SK-N-SH treated with all-trans-retinoic acid at 6 μM for 48 hours (cell line): Measurements from ENCODE around the gene CDH20.

Experiments used
- ATAC-seq: fragments of 200-7000 bp; cut with Tn5 transposase; 3 replicates; pipeline ENCODE4 v1.9.1; 2020; ENCODE audit warnings: mild to moderate bottlenecking, moderate library complexity
- ARNTL ChIP-seq: fragments of 450-650 bp; formaldehyde crosslinking; IDR thresholded peaks from 2 replicates; pipeline ENCODE4 v1.5.0; 2020; ENCODE audit warnings: low read depth, mild to moderate bottlenecking, moderate library complexity, borderline replicate concordance
- BACH2 ChIP-seq: fragments of 250-450 bp; sonication (Bioruptor Pico); IDR thresholded peaks from 2 replicates; pipeline ENCODE4 v1.9.0; 2021; ENCODE audit warnings: mild to moderate bottlenecking, borderline replicate concordance
- CSDC2 ChIP-seq: fragments of 250-450 bp; sonication (Bioruptor Pico); IDR thresholded peaks from 2 replicates; pipeline ENCODE4 v1.5.0; 2020; ENCODE audit warnings: mild to moderate bottlenecking, moderate library complexity
- ESRRG ChIP-seq: fragments of 250-450 bp; sonication (Bioruptor Pico); IDR thresholded peaks from 2 replicates; pipeline ENCODE4 v1.6.1; 2021; ENCODE audit warnings: mild to moderate bottlenecking
- GLIS3 ChIP-seq: fragments of 250-450 bp; sonication (Bioruptor Pico); IDR thresholded peaks from 2 replicates; pipeline ENCODE4 v1.5.0; 2020; ENCODE audit warnings: mild to moderate bottlenecking, moderate library complexity
- OSR1 ChIP-seq: fragments of 250-450 bp; sonication (Bioruptor Pico); IDR thresholded peaks from 2 replicates; pipeline ENCODE4 v1.8.0; 2022; ENCODE audit warnings: moderate library complexity, mild to moderate bottlenecking, inconsistent platforms
- PPARA ChIP-seq: fragments of 250-450 bp; sonication (Bioruptor Pico); IDR thresholded peaks from 2 replicates; pipeline ENCODE4 v1.5.0; 2020; ENCODE audit warnings: mild to moderate bottlenecking, borderline replicate concordance
- RARB ChIP-seq: fragments of 250-450 bp; sonication (Bioruptor Pico); IDR thresholded peaks from 2 replicates; pipeline ENCODE4 v1.8.0; 2021; ENCODE audit warnings: mild to moderate bottlenecking, moderate library complexity
- SNAI2 ChIP-seq: fragments of 250-450 bp; sonication (Bioruptor Pico); IDR thresholded peaks from 2 replicates; pipeline ENCODE4 v1.5.0; 2020; ENCODE audit warnings: mild to moderate bottlenecking, moderate library complexity
- TCF4 ChIP-seq: fragments of 250-450 bp; sonication (Bioruptor Pico); IDR thresholded peaks from 2 replicates; pipeline ENCODE4 v1.8.0; 2021; ENCODE audit warnings: mild to moderate bottlenecking, moderate library complexity, borderline replicate concordance
- TOX ChIP-seq: fragments of 250-450 bp; sonication (Bioruptor Pico); IDR thresholded peaks from 2 replicates; pipeline ENCODE4 v1.8.0; 2021; ENCODE audit warnings: mild to moderate bottlenecking, moderate library complexity, borderline replicate concordance
- ZC3H10 ChIP-seq: fragments of 250-450 bp; sonication (Bioruptor Pico); IDR thresholded peaks from 2 replicates; pipeline ENCODE4 v1.5.1; 2021; ENCODE audit warnings: mild to moderate bottlenecking, moderate library complexity
- ZFP3 ChIP-seq: fragments of 250-450 bp; sonication (Bioruptor Pico); IDR thresholded peaks from 2 replicates; pipeline ENCODE4 v1.5.0; 2020; ENCODE audit warnings: mild to moderate bottlenecking, moderate library complexity
- ZFP30 ChIP-seq: fragments of 450-650 bp; formaldehyde crosslinking; IDR thresholded peaks from 2 replicates; pipeline ENCODE4 v1.5.0; 2022; ENCODE audit warnings: mild to moderate bottlenecking, moderate library complexity
- ZNF565 ChIP-seq: fragments of 450-650 bp; formaldehyde crosslinking; conservative IDR thresholded peaks from 2 replicates; pipeline ENCODE4 v1.5.0; 2020; ENCODE audit warnings: low read depth, mild to moderate bottlenecking, moderate library complexity
- ZNF70 ChIP-seq: fragments of 450-650 bp; formaldehyde crosslinking; IDR thresholded peaks from 2 replicates; pipeline ENCODE4 v1.5.0; 2020; ENCODE audit warnings: mild to moderate bottlenecking, moderate library complexity
- ZNF8 ChIP-seq: fragments of 450-650 bp; formaldehyde crosslinking; IDR thresholded peaks from 2 replicates; pipeline ENCODE4 v1.5.0; 2020; ENCODE audit warnings: mild to moderate bottlenecking, moderate library complexity
- TF ChIP-seq, protein P1 (sequence below): fragments of 250-450 bp; sonication (Bioruptor Pico); IDR thresholded peaks from 2 replicates; pipeline ENCODE4 v1.5.1; 2020; ENCODE audit warnings: low read depth, mild to moderate bottlenecking, moderate library complexity
- TF ChIP-seq, protein P2 (sequence below): fragments of 250-450 bp; sonication (Bioruptor Pico); IDR thresholded peaks from 2 replicates; pipeline ENCODE4 v1.5.1; 2021; ENCODE audit warnings: mild to moderate bottlenecking, moderate library complexity
- TF ChIP-seq, protein P3 (sequence below): fragments of 250-450 bp; sonication (Bioruptor Pico); IDR thresholded peaks from 2 replicates; pipeline ENCODE4 v1.8.0; 2020; ENCODE audit warnings: mild to moderate bottlenecking, moderate library complexity, borderline replicate concordance
- TF ChIP-seq, protein P4 (sequence below): fragments of 250-450 bp; sonication (Bioruptor Pico); IDR thresholded peaks from 2 replicates; pipeline ENCODE4 v1.8.0; 2021; ENCODE audit warnings: low read depth, mild to moderate bottlenecking, moderate library complexity, borderline replicate concordance

Gene CDH20

DNA sequence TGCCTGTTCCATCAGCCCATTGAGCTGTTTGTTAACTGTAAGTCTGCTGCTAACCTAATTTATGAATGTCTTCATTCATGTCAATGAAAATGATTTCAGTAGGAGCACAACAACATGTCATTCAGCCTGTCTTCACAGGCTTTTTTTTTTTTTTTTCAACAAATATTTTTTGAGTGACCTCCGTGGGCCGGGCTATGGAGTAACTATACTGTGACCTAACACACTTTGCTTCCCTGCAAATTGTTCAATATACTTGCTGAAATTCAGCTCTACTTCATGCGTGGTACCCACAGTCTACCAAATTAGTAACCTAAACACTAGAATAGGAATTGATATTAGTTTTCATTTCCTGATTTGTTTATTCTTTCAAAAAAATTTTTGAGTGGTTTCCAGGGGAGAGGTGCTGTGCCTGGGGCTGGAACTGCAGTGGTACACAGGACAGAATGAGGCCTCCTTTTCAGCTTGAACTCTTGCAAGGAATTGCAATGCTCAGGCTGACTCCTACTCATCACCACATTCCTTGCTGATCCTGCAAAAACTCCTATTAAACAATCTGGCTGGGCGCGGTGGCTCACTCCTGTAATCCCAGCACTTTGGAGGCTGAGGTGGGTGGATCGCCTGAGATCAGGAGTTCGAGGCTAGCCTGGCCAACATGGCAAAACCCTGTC, 87.1 kb downstream of the CDH20 start:
- no peak for ATAC-seq
- TF ChIP-seq TOX (no peak), PPARA (CRISPR knock-in tag) (no peak), ZNF70 (CRISPR knock-in tag) (no peak), TCF4 (no peak), ZNF8 (CRISPR knock-in tag) (no peak), GLIS3 (CRISPR knock-in tag) (no peak), ZFP3 (CRISPR knock-in tag) (no peak), CSDC2 (CRISPR knock-in tag) (no peak), SNAI2 (no peak), ZFP30 (CRISPR knock-in tag) (no peak), ZC3H10 (CRISPR knock-in tag) (no peak), BACH2 (CRISPR knock-in tag) (no peak)
- TF ChIP-seq, protein P1, sequence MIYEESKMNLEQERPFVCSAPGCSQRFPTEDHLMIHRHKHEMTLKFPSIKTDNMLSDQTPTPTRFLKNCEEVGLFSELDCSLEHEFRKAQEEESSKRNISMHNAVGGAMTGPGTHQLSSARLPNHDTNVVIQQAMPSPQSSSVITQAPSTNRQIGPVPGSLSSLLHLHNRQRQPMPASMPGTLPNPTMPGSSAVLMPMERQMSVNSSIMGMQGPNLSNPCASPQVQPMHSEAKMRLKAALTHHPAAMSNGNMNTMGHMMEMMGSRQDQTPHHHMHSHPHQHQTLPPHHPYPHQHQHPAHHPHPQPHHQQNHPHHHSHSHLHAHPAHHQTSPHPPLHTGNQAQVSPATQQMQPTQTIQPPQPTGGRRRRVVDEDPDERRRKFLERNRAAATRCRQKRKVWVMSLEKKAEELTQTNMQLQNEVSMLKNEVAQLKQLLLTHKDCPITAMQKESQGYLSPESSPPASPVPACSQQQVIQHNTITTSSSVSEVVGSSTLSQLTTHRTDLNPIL = no peak
- TF ChIP-seq, all 23 proteins: peak for 0

DNA sequence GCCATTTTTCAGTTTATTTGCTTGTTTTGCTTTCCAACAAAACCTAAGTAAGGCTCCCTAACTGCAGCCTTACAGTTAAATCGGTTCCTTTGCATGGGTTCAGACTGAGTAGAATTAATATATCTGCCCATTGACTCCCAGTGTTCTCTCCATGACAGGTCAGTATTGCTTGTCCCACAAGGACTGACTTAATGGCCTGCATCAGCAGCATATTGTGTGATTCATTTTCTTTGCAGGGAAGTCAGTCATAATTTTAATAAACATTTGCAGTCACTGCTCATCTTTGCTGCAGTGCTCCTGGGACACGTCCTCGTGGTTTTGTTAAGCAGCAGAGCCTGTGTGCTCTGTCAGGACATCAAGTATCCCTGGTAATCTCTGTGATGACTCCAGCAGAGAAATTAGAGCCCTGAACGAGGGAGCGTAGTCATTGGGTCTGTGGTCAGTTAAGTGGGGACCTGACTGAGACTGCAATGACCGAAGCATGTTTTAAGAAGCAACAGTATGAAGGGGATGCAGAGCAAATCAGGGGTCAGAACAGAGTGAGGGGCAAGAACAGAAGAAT, 93.3 kb downstream of the CDH20 start:
- ATAC-seq = no peak; the same call in 2 of the 3 replicates

DNA sequence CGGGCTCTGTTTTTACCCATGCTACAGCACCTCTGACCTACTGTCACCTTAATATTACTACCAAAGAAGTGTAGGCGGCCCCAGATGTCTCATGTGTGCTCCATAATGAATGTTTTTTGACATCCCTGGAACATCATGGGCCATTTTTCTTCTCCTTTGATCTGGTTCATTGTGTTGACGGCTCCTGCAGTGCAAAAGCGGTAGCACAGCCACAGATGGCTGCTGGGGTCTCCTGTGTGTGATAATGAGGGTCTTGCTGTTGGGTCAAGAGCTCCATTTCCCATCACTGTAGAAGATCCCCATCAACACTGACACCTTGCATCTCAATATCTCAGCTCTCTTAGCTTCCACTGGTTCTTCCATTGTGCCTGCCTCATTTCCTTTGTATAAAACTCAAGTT, 95.0 kb downstream of the CDH20 start:
- ATAC-seq = no peak
- TF ChIP-seq ZNF565 (CRISPR knock-in tag) (no peak), BACH2 (CRISPR knock-in tag) (no peak), ESRRG (CRISPR knock-in tag) (no peak), OSR1 (no peak), SNAI2 (no peak)
- TF ChIP-seq, protein P2, sequence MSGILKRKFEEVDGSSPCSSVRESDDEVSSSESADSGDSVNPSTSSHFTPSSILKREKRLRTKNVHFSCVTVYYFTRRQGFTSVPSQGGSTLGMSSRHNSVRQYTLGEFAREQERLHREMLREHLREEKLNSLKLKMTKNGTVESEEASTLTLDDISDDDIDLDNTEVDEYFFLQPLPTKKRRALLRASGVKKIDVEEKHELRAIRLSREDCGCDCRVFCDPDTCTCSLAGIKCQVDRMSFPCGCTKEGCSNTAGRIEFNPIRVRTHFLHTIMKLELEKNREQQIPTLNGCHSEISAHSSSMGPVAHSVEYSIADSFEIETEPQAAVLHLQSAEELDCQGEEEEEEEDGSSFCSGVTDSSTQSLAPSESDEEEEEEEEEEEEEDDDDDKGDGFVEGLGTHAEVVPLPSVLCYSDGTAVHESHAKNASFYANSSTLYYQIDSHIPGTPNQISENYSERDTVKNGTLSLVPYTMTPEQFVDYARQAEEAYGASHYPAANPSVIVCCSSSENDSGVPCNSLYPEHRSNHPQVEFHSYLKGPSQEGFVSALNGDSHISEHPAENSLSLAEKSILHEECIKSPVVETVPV = no peak
- TF ChIP-seq, all 23 proteins: peak for 0

More for the DNA sequence above, 93.3 kb downstream of the CDH20 start:
- no peak for TF ChIP-seq TOX

DNA sequence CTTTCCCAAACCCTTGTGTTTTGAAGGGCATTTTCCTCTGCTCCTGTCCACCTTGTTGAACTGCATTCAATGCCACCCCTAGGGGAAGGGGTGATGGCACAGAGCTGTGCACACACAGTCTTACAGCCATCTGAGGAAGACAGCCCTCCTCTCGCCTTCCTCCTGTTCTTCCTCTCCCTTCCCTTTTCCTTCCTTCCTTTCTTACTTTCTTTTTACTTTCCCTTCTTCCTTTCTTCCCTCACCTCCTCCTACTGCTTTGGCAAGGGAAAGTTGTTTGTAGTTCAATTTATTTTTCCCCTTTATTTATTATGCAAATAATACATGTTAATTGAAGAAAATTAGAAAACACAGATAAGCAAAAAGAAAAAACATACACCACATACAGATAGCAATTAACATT, 99.4 kb downstream of the CDH20 start:
- no peak for ATAC-seq
- TF ChIP-seq ZFP3 (CRISPR knock-in tag) = no peak
- no peak for TF ChIP-seq PPARA (CRISPR knock-in tag)
- no peak for TF ChIP-seq ZFP30 (CRISPR knock-in tag)
- TF ChIP-seq, protein P3, sequence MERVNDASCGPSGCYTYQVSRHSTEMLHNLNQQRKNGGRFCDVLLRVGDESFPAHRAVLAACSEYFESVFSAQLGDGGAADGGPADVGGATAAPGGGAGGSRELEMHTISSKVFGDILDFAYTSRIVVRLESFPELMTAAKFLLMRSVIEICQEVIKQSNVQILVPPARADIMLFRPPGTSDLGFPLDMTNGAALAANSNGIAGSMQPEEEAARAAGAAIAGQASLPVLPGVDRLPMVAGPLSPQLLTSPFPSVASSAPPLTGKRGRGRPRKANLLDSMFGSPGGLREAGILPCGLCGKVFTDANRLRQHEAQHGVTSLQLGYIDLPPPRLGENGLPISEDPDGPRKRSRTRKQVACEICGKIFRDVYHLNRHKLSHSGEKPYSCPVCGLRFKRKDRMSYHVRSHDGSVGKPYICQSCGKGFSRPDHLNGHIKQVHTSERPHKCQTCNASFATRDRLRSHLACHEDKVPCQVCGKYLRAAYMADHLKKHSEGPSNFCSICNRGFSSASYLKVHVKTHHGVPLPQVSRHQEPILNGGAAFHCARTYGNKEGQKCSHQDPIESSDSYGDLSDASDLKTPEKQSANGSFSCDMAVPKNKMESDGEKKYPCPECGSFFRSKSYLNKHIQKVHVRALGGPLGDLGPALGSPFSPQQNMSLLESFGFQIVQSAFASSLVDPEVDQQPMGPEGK (CRISPR knock-in tag) = no peak
- no peak for TF ChIP-seq RARB (CRISPR knock-in tag)
- TF ChIP-seq TCF4 = no peak
- TF ChIP-seq TOX = no peak
- no peak for TF ChIP-seq ARNTL (CRISPR knock-in tag)
- no peak for TF ChIP-seq ZNF70 (CRISPR knock-in tag)
- no peak for TF ChIP-seq OSR1
- no peak for TF ChIP-seq ZNF8 (CRISPR knock-in tag)
- no peak for TF ChIP-seq CSDC2 (CRISPR knock-in tag)

DNA sequence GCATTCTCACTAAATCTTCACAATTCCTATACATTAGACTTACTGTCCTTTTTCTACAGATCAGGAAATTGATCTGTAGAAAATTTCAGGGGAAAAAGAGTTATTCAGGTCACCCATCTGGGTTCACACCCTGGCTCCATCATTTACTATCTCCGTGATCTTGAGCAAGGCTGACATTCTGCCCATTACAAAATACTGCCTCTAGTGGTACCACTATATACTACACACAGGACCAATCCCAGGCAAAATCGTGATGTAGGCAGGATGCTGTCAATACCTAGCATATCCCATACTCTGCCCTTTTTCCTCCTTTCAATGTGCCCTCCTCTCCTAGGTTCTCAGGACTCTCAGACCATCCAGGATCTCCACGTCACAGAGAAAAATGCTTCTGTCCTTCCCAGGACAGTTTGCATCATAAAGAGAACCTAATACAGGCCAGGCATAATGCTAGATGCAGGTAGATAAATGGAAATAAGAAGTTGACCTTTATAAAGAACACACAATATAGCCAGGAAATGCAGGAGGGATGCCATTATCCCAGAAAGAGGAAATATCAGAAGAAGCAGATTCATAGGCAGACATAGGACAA, 101.9 kb downstream of the CDH20 start:
- TF ChIP-seq, protein P4, sequence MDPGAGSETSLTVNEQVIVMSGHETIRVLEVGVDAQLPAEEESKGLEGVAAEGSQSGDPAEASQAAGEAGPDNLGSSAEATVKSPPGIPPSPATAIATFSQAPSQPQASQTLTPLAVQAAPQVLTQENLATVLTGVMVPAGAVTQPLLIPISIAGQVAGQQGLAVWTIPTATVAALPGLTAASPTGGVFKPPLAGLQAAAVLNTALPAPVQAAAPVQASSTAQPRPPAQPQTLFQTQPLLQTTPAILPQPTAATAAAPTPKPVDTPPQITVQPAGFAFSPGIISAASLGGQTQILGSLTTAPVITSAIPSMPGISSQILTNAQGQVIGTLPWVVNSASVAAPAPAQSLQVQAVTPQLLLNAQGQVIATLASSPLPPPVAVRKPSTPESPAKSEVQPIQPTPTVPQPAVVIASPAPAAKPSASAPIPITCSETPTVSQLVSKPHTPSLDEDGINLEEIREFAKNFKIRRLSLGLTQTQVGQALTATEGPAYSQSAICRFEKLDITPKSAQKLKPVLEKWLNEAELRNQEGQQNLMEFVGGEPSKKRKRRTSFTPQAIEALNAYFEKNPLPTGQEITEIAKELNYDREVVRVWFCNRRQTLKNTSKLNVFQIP = no peak
- no peak for TF ChIP-seq CSDC2 (CRISPR knock-in tag)
- TF ChIP-seq OSR1 = no peak
- TF ChIP-seq SNAI2 = no peak
- TF ChIP-seq TCF4 = no peak
- TF ChIP-seq, protein P1 = no peak
- ATAC-seq = peak; percentile 60; the same call in 2 of the 3 replicates
